HG02884 (cell line): ENCODE data around the gene PTPN9.

ENCODE experiments used
- ATAC-seq: cut with Tn5 transposase; IDR thresholded peaks from one replicate; pipeline ENCODE4 v1.9.1; 2021; ENCODE audit warnings: mild to moderate bottlenecking, moderate library complexity; ENCODE audit not compliant: unreplicated experiment

Gene PTPN9

DNA sequence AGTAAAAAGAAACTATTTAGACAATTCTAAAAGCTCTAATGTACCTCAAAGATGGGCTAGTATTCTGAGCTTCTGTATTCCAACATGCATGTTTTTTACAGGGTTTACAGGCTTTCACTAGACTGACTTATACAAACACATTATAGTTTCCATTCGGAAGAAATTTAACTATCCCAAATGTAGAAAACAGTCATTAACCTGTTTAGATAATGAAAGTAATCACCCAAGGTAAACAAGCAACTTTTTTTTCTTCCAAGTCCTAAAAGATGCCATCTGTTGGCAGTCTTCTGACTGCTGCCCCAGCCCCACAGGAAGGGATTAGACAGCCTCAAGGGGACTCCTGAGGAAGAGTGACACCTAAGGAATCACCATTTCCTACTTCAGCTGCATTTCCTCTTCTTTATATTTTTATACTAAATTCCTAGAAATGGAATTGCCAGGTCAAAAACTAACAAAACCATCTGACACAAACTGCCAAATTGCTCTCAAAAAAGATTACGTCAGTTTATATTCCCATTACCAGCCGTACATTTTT, 153.1 kb downstream of the PTPN9 start:
- ATAC-seq = no peak

- ATAC-seq = no peak
Measured at GRCh38 chr15:75422554-75422953, 156.6 kb downstream of the PTPN9 start.

GRCh38 chr15:75420698-75421097, 158.4 kb downstream of the PTPN9 start:
- no peak for ATAC-seq

DNA sequence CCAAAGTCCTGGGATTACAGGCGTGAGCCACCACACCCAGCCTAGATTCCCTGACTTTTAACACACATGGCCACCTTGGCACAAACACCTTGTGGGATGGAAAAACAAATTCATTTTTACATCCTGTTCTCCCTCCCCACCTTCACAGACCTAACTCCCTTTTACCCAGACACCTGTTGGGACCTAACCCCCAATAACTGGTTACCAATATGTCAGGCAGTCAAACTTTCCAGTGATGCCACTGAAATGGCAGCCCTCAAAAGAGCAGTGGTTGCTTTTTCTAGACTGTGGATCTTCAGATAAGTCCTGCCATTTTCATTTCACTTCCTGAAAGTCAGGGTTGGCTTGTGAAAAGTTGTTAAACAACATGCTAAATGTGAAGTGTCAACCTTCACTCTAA, 162.5 kb downstream of the PTPN9 start:
- no peak for ATAC-seq
